Head of caudate nucleus (tissue), 42 donors: ENCODE measurements around the gene SLC26A3.
A peak's percentile ranks its signal among the peaks of the same experiment; 100 is the strongest.

Experiments used
- DNase-seq, 42 donors: peaks; one replicate each; pipeline versions ENCODE4 v3.0.0 to v3.0.0-alpha.2; 2020 to 2021; ENCODE audit warnings: mixed read lengths in 7 of 42
- intact Hi-C: fragments of 100-400 bp; cut with DNase I; formaldehyde crosslinking; loops from one replicate; pipeline ENCODE4 v1.15.0; 2022

Gene SLC26A3

GRCh38 chr7:107824858-107825257 is 21.8 kb upstream of the SLC26A3 start:
- intact Hi-C loops, result no loop called here
- no peak for DNase-seq

DNA sequence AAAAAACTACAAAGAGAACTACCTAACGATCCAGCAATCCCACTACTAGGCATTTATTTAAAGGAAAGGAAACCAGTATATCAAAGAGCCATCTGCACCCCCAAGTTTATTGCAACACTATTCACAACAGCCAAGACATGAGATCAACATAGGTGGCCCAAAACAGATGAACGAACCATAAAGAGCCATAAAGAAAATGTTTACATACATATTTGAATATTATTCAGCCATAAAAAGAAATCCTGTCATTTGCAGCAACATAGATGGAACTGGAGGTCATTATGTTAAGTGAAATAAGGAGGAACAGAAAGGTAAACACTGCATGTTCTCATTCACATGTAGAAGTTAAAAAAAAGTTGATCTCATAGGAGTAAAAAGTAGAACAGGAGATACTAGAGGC is 15.6 kb upstream of the SLC26A3 start:
- no peak for DNase-seq
- intact Hi-C loops, result no loop called here

GRCh38 chr7:107816011-107816566 is 13.1 kb upstream of the SLC26A3 start:
- DNase-seq, result no peak
- intact Hi-C loops, result no loop called here

DNA sequence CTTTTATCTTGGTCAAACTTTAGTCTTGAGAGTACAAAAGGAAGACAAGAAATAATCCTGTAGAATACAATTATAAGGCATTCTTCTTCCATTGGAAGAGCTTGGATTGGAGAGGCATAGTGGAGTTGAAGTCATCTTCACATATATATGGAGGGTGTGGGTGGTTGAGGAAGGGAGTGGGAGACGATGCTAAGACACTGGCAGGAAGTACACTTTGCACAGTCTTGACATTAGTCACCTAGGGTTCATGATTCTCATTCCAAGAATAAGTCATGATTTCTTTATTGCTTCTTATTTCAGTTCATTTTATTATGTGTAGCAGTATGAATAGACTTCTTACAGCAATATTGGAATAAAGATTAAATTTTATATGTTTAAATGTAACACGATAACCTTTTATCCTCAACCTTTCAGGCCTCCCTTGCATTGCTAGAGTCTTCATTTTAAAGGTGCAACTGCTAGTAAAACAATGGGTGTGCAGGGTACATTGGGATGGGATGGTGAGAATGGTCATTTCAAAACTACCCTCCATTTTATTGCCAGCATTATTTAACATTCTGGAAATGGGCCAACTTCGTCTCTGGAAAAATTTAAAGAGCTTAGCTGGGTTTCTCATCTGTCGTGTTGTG is 12.3 kb upstream of the SLC26A3 start:
- intact Hi-C loops, result no loop called here
- DNase-seq, result peak in 22 of 42 donors; percentile 2 to 72 (median 20)

DNA sequence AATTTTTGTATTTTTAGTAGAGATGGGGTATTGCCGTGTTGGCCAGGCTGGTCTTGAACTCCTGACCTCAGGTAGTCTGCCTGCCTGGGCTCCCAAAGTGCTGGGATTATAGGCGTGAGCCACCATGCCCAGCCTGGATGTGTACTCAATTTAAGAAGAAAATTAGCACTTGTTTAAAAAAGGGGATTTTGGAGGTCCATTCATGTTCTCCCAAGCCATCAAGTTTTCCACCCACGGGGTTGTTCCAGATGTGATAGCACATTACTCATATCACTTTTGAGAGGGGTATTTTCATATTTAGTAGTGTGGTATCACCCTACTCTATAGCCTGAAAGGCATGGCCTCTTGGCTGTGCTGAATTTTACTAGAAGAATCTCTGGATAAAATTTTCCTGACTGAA is 10.5 kb upstream of the SLC26A3 start:
- intact Hi-C loops, result no loop called here
- DNase-seq, result no peak

GRCh38 chr7:107811934-107812333 is 8.9 kb upstream of the SLC26A3 start:
- DNase-seq, result no peak
- intact Hi-C loops, result no loop called here

- no peak for DNase-seq
- intact Hi-C loops, result no loop called here
These were observed 7.6 kb upstream of the SLC26A3 start for GRCh38 chr7:107810626-107811025.

DNA sequence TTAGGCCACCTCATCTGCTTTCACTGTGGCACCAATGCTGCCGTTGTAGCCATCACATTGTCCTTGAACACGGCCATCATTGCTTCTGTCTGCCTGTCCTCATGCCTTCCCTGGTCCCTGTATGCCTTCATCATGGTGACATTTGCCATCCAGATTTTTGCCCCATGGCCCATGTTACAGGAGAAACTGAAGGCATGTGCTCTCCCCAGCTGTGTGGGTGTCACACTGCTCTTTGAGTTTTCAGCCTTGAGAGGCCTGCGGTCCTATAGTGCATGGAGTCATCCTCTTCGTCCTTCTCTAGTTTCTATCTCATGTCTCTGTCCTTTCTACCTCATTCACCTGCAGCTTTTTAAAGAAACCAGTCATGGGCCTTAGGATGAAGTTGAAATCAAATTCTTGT is 6.2 kb upstream of the SLC26A3 start:
- DNase-seq, result no peak
- intact Hi-C loops, result no loop called here

DNA sequence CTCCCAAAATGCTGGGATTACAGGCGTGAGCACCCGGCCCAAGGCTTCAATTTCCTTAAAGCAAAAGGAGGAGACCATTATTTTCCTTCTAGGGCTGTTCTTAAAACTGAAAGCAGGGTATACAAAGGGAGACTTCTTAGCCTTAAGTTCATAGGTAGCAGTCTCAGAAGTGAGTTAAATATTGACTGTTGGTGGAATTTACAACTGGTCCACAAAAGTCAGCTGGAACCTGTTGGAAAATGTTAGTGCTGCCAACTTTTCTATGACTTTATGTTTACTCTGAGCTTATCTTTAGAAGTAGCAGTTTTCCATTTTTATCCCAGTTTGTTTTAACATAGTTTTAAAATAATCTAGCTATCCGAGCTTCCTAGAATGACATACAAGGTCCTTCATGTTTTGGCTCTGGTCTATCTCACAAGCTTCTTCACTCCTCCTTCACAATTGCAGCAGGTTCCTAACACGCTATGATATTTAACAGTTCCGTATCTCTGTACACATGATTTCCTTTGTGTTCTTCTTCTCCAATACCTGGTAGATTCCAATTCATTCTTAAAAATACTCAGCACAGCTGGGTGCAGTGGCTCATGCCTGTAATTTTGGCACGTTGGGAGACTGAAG is 3.3 kb downstream of the SLC26A3 start:
- DNase-seq, result no peak
- intact Hi-C loops, result no loop called here

DNA sequence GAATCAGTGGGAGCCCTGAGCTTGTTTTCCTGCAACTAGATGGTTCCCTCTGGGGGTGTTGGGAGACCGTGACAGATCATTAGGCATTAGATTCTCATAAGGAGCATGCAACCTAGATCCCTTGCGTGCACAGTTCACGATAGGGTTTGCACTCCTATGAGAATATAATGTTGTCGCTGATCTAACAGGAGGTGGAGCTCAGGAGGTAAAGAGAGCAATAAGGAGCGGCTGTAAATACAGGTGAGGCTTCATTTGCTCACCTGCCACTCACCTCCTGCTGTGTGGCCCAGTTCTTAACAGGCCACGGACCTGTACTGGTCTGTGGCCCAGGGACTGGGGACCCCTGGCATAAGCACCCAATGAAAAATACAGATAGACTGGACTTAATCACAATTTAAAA is 10.7 kb downstream of the SLC26A3 start:
- DNase-seq, result no peak
- intact Hi-C loops, result no loop called here

GRCh38 chr7:107789647-107790046 is 13.4 kb downstream of the SLC26A3 start:
- no peak for DNase-seq
- intact Hi-C loops, result no loop called here

DNA sequence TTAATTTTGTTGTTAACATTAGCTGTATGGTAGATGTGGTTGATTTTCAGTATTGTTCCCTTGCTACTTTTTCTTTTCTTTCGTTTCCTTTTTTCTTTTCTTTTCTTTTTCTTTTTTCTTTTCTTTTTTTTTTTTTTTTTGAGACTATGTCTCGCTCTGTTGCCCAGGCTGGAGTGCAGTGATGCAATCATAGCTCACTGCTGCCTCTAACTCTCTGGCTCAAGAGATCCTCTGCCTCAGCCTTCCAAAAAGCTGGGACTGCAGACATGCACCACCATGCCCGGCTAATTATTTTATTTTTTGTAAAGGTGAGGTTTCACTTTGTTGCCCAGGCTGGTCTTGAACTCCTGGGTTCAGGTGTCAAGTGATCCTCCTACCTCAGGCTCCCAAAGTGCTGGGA is 14.4 kb downstream of the SLC26A3 start:
- intact Hi-C loops, result no loop called here
- DNase-seq, result no peak

DNA sequence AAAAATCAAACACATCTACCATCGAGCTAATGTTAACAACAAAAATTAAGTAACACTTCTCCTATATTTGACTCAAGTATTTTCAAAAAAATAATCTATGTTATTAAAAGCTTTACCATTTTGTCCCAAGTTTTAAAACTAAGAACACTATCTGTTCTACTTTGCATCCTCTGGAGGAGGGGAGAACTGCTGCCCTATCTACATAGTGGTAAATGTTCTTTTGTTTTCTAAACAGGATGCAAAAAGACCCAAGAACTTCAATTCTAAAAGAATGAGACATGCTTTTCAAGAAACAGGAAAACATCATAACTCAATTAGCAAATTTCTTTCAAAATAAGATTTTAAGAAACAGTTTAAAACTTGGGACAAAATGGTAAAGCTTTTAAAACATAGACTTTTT is 14.8 kb downstream of the SLC26A3 start:
- DNase-seq, result no peak
- intact Hi-C loops, result no loop called here

DNA sequence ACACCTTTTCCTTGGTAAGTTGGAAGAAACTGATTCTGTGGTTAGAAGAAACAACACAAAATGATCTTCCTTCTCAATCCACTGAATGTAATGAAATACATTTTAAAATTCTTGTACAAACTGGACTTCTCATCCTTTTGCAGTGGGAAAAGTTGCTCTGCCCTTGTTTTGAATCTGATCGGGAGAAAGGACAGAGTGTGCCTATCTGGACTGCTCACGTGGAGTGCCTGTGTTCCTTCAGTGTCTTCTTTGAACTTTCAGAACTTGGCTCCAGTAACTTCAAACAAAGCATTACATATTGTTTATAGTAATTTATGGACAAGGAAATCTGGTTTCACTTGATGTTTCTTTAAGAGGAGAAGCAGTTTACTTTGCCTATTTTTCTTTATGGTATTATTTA is 17.1 kb downstream of the SLC26A3 start:
- intact Hi-C loops, result no loop called here
- no peak for DNase-seq

- DNase-seq, result no peak
- intact Hi-C loops, result no loop called here
These were observed 17.9 kb downstream of the SLC26A3 start for GRCh38 chr7:107785170-107785569.

- intact Hi-C loops, result no loop called here
- no peak for DNase-seq
These were observed 19.4 kb downstream of the SLC26A3 start for GRCh38 chr7:107783648-107784047.

GRCh38 chr7:107782374-107782773 is 20.6 kb downstream of the SLC26A3 start:
- DNase-seq, result no peak
- intact Hi-C loops, result no loop called here

- no peak for DNase-seq
- intact Hi-C loops, result no loop called here
These were observed 23.4 kb downstream of the SLC26A3 start for GRCh38 chr7:107779647-107780099.

DNA sequence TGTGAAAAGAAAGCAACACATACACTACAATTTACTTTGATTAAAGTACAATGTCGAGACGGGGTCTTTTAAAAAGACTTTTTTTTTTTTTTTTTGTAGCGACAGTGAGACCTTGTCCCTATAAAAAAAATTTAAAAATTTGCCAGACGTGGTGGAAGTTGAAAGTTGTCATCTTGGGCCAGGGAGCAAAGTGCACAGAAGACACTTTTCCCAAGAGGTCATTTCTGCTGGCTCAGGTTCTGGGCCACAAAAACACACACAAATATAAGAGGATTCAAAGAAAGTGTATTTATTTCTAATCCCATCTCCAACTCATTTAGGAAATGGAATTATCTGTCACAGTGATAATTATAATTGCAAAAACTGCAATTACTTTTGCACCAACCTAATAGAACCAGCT is 24.7 kb downstream of the SLC26A3 start:
- DNase-seq, result no peak
- intact Hi-C loops, result no loop called here

DNA sequence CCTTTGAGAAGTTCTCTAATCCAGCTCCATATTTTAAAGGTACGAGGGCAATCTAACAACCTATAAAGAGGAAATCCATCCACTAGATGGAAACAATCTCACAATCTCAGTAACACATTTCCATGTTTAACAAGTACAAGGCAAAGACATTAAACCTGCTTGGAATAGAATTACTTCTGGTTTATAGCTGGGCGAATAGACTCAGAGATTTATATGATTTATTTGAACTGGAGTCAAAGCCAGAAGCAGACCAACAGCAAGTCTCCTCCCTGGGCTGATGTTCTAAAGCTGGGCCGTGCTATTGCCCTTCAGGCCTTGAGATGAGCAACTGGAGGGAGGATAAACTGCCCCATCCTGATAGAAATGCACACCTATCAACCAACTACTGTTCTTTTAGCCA is 25.3 kb downstream of the SLC26A3 start:
- no peak for DNase-seq
- intact Hi-C loops, result no loop called here

DNA sequence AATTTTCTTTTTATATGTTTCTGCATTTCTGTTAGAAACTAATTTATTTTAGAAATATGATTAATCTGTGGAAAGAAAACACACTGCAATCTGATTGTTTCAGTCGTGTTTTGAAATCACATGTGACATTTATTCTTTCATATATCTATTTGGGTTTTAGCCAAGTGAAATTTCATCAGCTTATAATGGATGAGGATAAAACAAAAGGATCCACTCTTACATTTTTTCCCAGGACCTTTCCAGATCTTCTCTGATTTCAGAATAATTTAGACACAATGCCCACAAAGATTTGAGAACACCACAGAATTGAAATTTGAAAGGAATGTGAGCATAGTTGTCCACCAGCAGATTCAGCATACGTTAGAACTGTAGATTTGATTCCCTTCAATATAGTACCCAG is 30.0 kb downstream of the SLC26A3 start:
- DNase-seq, result no peak
- intact Hi-C loops, result no loop called here
